Measurements from ENCODE around the gene RAP1GDS1. TPM values are rescaled to one million over a fixed set of nuclear protein-coding genes. Genes with fewer than 3 reads are reported as not detected.
A peak's percentile ranks its signal among the peaks of the same experiment; 100 is the strongest.
"Not testable (repeated sequence)": the region's sequence is repeated elsewhere in the genome, so short reads cannot be mapped to it uniquely, and the experiment has no call there.

Gene RAP1GDS1
- total RNA-seq, 1 experiment from 2014 or later, result 16.3 TPM

DNA sequence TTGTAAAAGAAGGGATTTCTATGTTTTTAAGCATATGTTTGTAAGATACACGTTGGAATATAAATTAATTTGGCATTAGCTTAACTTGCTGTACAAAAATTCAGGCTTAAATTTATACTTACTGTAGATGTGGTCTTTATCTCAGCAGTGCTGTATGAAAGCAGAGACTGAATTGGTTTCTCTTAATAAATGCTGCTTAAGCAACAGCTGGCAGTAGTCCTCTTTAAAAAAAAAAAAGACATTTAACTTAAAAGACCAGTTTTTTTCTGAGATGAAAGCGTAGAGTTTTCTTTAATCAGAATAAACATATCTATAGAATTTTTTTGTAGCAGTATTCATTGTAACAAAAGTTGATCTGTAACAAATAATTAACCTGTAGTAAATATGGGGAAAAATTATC lies 124.6 kb downstream of the RAP1GDS1 start:
- no peak for DNase-seq (ENCODE audit: low read depth)
- in situ Hi-C loops (cut with HindIII; ENCODE audit: low pct_unique_long_range_greater_than_20kb, low sequenced_read_pairs), result no loop called here

DNA sequence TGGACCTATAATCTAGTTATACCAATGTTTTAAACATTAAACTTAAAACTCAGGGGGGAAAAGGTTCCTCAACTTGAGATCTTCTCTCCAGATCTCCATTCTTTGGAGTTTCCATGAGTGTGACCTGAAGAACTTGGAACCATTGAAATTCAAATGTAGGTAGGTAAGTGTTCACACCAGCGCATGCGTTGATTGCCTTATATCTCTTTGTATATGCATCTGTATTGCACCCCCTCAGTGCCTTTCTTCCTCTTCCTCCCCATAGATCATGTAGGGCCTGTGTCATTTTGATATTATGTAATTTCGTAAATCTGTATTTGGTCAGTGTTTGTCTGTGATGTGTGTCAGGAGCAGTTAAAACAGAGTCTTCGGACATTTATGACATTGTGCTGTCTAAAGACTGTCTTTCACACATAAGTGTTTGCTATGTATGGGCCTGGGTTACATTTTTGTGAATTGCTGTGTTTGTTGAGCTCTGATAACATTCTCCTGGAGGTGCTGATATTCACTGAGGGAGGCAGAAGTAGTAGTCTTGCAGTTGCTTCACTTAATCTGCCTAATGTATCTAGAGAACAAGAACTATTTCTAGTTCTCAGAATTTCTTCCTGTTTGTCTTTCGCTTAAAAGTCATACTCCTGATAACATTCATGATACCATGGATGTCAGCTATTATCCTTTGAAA lies 126.3 kb downstream of the RAP1GDS1 start:
- in situ Hi-C loops (cut with HindIII; ENCODE audit: low pct_unique_long_range_greater_than_20kb, low sequenced_read_pairs), result no loop called here
- no peak for DNase-seq (ENCODE audit: low read depth)

GRCh38 chr4:98394134-98394533 lies 132.9 kb downstream of the RAP1GDS1 start:
- no peak for DNase-seq (ENCODE audit: low read depth)
- in situ Hi-C loops (cut with HindIII; ENCODE audit: low pct_unique_long_range_greater_than_20kb, low sequenced_read_pairs), result no loop called here

DNA sequence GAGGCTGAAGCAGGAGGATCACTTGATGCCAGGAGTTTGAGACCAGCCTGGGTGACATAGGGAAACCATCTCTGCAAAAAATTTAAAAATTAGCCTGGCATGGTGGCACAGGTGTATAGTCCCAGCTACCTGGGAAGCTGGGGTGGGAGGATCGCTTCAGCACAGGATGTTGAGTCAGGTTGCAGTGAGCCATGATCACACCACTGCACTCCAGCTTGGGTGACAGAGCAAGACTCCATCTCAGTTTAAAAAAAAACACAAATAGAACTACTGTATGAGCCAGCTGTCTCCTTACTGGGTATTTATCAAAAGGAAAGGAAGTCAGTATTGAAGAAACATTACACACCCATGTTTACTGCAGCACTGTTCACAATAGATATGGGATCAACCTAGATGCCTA lies 138.7 kb downstream of the RAP1GDS1 start:
- in situ Hi-C loops (cut with HindIII; ENCODE audit: low pct_unique_long_range_greater_than_20kb, low sequenced_read_pairs), result no loop called here
- no peak for DNase-seq (ENCODE audit: low read depth)

DNA sequence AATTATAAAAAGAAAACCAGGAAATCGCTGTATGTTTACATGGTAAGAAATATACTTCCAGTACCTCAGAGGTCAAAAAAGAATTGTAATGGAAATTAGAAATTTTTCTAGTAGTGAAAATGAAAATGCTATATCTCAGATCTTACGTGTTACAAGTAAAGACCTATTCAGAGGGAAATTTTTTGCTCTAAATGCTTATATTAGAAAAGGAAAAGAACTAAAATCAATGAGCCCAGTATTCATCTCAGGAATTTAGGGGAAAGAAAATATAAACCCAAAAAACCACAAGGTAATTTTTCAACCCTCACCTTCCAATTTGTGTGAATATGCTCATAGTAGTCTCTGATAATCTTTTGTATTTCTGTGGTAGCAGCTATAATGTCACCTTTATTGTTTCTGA lies 145.6 kb downstream of the RAP1GDS1 start:
- in situ Hi-C loops (cut with HindIII; ENCODE audit: low pct_unique_long_range_greater_than_20kb, low sequenced_read_pairs), result no loop called here
- no peak for DNase-seq (ENCODE audit: low read depth)

GRCh38 chr4:98411731-98412130 lies 150.5 kb downstream of the RAP1GDS1 start:
- in situ Hi-C loops (cut with HindIII; ENCODE audit: low pct_unique_long_range_greater_than_20kb, low sequenced_read_pairs), result no loop called here

GRCh38 chr4:98416844-98417243 lies 155.7 kb downstream of the RAP1GDS1 start:
- DNase-seq (ENCODE audit: low read depth), result no peak
- in situ Hi-C loops (cut with HindIII; ENCODE audit: low pct_unique_long_range_greater_than_20kb, low sequenced_read_pairs), result no loop called here

More at GRCh38 chr4:98411731-98412130, 150.5 kb downstream of the RAP1GDS1 start:
- no peak for DNase-seq (ENCODE audit: low read depth)

- in situ Hi-C loops (cut with HindIII; ENCODE audit: low pct_unique_long_range_greater_than_20kb, low sequenced_read_pairs); DNase-seq (ENCODE audit: low read depth): not testable (repeated sequence)
Measured at GRCh38 chr4:98420151-98420550, 159.0 kb downstream of the RAP1GDS1 start.

- DNase-seq (ENCODE audit: low read depth), result peak; percentile 6
- in situ Hi-C loops (cut with HindIII; ENCODE audit: low pct_unique_long_range_greater_than_20kb, low sequenced_read_pairs), result no loop called here
Measured at GRCh38 chr4:98421111-98421510, 159.9 kb downstream of the RAP1GDS1 start.

DNA sequence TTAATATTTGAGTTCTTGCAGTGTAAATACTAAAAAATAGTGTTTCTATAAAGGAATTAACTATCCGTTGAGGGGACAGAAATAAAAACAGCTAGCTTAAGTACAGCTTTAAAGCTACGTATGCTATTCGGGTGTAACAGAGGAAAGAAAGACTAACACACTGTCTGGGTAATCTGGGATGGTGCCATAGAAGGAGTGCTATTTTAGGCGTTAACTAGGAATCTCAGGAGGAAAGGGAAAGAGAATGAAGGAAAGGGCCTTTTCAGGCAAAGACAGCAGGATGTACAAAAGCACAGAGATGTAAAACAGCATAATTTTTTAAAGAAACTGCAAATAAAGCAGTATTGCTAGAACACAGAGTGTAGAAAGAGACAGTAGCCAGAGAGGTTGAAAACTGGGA lies 161.8 kb downstream of the RAP1GDS1 start:
- DNase-seq (ENCODE audit: low read depth), result no peak
- in situ Hi-C loops (cut with HindIII; ENCODE audit: low pct_unique_long_range_greater_than_20kb, low sequenced_read_pairs), result no loop called here

DNA sequence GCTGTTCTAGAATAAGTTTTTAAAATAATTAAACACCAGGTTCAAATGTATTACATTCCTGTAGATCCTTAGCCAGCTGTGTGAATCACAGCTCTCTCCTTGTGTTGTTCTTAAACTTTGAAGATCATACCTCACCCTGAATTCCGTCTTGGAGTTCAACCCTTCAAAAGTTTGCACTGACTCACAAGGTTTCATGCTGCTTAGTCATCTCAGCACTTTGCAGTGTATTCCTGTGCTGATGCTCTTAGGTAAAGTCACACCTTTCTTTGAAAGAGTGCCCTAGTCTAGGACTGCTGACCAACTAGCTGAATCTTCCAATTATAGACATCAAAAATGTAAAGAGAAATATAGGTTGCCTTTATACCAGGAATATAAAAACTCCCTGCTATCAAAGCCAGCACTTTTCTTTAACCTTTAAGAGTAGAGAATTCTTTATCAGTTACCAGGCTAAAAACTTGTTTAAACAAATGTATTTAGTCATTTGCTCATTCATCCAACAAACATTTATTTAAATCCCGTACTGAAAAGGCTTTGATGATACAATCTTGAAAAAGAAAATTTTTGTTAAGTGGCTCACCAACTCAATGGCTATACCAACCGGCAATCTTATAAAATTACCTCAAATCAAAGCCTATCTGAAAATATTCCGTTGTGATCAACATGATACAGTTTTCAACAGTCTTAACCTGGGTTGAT lies 169.7 kb downstream of the RAP1GDS1 start:
- in situ Hi-C loops (cut with HindIII; ENCODE audit: low pct_unique_long_range_greater_than_20kb, low sequenced_read_pairs), result no loop called here
- peak; percentile 75 for DNase-seq (ENCODE audit: low read depth)

GRCh38 chr4:98433691-98434090 lies 172.5 kb downstream of the RAP1GDS1 start:
- in situ Hi-C loops (cut with HindIII; ENCODE audit: low pct_unique_long_range_greater_than_20kb, low sequenced_read_pairs), result no loop called here
- DNase-seq (ENCODE audit: low read depth), result no peak

DNA sequence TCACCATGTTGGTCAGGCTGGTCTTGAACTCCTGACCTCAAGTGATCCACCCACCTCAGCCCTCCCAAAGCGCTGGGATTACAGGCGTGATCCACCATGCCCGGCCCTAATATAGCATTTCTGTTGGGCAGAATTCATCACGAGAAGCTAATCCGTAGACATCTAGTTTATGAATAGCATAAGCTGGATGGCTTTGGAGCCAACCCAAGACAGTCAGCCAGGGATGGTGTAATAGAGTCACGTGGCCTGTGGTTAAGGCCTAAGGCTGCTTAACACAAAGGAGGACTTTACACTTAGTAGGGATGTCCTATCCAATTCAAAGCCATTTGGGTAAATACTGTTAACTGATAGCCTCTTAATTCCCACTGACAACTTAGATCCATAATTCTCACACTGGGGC lies 173.6 kb downstream of the RAP1GDS1 start:
- in situ Hi-C loops (cut with HindIII; ENCODE audit: low pct_unique_long_range_greater_than_20kb, low sequenced_read_pairs), result no loop called here
- DNase-seq (ENCODE audit: low read depth), result no peak

GRCh38 chr4:98444371-98444770 lies 183.2 kb downstream of the RAP1GDS1 start:
- no peak for DNase-seq (ENCODE audit: low read depth)
- in situ Hi-C loops (cut with HindIII; ENCODE audit: low pct_unique_long_range_greater_than_20kb, low sequenced_read_pairs), result no loop called here

- DNase-seq (ENCODE audit: low read depth), result no peak
- in situ Hi-C loops (cut with HindIII; ENCODE audit: low pct_unique_long_range_greater_than_20kb, low sequenced_read_pairs), result no loop called here
Measured at GRCh38 chr4:98446499-98447375, 185.6 kb downstream of the RAP1GDS1 start.

DNA sequence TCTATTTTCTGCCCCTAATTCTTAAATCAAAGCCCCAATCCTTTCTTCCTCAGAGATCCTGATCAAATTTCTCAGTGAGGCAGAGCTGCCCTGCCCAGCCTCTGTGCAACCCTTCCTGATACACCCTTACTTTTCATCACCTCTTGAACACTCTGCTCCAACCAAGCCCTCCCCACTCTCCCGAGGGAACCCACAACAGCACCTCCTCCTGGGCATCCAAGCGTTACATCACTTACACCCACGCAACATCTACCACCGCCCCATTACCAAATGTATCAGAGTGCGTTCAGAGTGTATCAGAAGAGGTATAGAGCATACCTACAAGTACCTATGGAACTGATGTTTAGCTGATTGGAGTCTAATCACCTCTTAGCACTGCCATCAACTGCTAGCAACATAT lies 186.5 kb downstream of the RAP1GDS1 start:
- DNase-seq (ENCODE audit: low read depth), result no peak
- in situ Hi-C loops (cut with HindIII; ENCODE audit: low pct_unique_long_range_greater_than_20kb, low sequenced_read_pairs), result no loop called here

DNA sequence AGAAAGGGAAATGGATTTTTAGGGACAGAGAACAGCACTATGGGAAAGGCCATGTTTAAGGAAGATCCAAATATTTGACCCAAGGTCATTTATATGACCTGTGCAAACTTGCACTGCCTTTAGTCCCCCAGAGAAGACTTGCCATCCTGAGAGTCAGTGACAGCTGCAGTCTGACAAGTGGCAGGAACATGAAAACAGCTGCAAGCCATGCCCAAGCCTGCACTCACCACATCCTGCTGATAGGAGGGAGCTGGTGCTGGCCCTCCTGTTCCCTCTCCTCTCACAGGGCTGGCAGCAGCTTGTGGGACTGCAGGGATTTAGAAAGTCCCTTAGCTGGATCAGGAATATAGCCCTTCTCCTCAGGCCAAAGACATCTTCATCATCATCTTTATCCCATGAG lies 187.7 kb downstream of the RAP1GDS1 start:
- no peak for DNase-seq (ENCODE audit: low read depth)
- in situ Hi-C loops (cut with HindIII; ENCODE audit: low pct_unique_long_range_greater_than_20kb, low sequenced_read_pairs), result no loop called here

DNA sequence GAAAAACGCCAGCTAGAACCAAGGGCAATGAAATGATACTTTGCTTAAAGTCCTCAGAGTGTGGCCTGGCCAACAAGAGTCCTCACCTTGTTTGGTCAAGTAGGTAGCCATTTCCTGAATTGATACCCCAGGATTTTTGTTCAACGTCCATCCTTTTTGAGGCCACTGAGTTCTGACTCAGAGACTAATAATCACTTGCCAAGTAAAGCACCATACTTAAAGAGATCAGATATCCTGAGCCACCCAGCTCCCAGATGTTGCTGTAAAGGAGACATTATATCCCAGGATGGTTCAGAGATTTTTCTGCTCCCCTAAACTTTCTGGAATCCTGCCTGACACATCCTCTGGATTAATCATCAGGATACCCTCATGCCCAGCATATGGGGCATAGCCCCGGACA lies 190.9 kb downstream of the RAP1GDS1 start:
- no peak for DNase-seq (ENCODE audit: low read depth)
- in situ Hi-C loops (cut with HindIII; ENCODE audit: low pct_unique_long_range_greater_than_20kb, low sequenced_read_pairs), result no loop called here

- DNase-seq (ENCODE audit: low read depth); in situ Hi-C loops (cut with HindIII; ENCODE audit: low pct_unique_long_range_greater_than_20kb, low sequenced_read_pairs): not testable (repeated sequence)
Measured at GRCh38 chr4:98457422-98457821, 196.2 kb downstream of the RAP1GDS1 start.

Measured in Caki2 (cell line).